PC-9 (cell line): ENCODE results near the gene JUND.

ENCODE experiments used
- CTCF ChIP-seq: fragments of 200-600 bp; sonication (generic); conservative IDR thresholded peaks from 2 replicates; pipeline ENCODE4 v1.6.1; 2017; ENCODE audit warnings: mixed run types, antibody characterized with exemption, mild to moderate bottlenecking, moderate library complexity
- EZH2 ChIP-seq: fragments of 200-600 bp; sonication (generic); IDR thresholded peaks from 2 replicates; pipeline ENCODE4 v1.8.0; 2017; ENCODE audit warnings: antibody characterized with exemption, low read depth

DNA sequence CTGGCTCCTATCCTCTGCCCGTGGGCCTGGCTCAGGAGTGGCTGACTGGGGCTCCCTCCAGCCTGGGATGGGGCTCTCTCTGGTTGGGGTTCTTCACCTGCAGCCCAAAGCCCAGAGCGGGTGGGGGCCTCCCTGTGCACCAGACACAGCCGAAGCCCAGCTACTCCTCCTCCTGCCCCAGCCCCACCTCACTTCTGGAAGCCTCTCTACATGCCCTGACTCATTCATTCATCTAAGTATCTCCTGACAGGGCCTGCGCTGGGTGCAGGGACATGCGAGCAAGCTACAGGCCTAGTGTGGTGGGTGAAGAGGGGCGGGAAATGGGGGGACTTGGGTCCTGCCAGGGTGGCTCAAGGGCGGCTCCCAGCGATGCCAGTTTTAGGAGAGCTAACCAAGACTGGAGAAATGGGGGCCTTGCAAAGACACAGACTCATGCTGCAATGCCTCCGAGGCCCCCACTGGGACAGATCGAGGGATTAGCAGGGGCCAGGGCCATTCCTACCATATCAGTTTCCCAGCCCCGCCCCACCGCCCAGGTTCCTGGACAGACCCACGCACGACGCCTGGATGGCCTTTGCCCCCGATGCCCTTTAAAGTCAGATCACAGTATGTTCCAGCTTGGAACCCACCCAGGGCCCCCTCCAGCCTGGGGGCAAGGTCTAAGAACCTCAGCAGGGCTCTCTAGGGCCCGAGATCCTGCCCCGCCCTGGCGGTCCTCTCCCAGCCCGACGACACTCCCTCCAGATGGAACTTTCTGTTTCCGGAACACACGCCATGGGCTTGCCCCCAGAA lies 28.9 kb upstream of the JUND start:
- TF ChIP-seq CTCF (no peak), EZH2 (no peak)
